GM12873 (cell line): ENCODE measurements around the gene KIF26B.

Source experiments
- TF ChIP-seq, protein P1 (sequence below): IDR thresholded peaks from 2 replicates; pipeline ENCODE4 v1.5.1; 2012; ENCODE audit warnings: low read depth, mild to moderate bottlenecking, moderate library complexity, low read length, control low read depth; ENCODE audit not compliant: insufficient read depth; ENCODE audit errors: missing control alignments

Gene KIF26B

DNA sequence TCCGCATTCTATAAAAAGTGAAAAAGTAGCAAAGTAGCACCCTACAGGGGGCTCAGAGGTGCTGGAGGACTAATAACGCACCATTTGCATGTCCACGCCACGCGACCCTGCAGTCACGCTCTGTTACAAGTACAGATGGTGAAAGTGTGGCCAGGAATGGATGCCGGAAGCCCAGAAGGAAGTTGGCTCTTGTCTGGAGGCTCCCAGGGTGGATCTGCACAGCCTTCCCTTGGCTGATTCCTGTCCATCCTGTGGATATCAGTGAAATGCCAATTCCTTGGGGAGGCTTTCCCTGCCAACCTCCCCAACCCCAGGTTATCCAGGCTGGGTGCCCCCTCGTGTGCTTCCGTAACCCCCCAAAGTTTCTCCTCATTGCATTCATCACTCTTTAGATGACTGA, 396.8 kb downstream of the KIF26B start:
- TF ChIP-seq, protein P1, sequence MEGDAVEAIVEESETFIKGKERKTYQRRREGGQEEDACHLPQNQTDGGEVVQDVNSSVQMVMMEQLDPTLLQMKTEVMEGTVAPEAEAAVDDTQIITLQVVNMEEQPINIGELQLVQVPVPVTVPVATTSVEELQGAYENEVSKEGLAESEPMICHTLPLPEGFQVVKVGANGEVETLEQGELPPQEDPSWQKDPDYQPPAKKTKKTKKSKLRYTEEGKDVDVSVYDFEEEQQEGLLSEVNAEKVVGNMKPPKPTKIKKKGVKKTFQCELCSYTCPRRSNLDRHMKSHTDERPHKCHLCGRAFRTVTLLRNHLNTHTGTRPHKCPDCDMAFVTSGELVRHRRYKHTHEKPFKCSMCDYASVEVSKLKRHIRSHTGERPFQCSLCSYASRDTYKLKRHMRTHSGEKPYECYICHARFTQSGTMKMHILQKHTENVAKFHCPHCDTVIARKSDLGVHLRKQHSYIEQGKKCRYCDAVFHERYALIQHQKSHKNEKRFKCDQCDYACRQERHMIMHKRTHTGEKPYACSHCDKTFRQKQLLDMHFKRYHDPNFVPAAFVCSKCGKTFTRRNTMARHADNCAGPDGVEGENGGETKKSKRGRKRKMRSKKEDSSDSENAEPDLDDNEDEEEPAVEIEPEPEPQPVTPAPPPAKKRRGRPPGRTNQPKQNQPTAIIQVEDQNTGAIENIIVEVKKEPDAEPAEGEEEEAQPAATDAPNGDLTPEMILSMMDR, result no peak

DNA sequence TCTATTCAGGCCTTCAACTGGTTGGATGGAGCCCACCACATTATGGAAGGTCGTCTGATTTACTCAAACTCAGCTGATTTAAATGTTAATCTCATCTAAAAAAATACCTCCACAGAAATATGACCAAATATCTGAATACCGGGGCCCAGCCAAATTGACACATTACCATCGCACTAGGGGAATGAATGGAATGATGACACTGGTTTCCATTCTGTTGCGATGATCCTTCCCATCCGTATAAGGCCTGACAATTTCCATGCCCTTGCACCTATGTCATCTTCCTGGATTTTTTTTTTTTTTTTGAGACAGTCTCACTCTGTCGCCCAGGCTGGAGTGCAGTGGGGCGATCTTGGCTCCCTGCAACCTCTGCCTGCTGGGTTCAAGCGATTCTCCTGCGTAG, 397.5 kb downstream of the KIF26B start:
- TF ChIP-seq, protein P1, result no peak

DNA sequence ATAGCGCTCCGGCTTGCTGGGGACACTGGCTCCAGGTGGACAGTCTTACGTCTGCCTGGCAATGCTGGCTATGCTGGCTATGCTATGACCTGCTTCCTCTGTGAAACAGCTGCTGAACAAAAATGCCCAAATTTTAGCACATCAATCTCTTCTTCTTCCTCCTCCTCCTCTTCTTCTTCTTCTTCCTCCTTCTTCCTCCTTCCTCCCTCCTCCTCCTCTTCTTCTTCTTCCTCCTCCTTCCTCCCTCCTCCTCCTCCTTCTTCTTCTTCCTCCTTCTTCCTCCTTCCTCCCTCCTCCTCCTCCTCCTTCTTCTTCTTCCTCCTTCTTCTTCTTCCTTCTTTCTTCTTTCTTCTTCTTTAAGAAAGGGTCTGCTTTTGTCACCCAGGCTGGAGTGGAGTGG, 401.3 kb downstream of the KIF26B start:
- TF ChIP-seq, protein P1, result no peak

DNA sequence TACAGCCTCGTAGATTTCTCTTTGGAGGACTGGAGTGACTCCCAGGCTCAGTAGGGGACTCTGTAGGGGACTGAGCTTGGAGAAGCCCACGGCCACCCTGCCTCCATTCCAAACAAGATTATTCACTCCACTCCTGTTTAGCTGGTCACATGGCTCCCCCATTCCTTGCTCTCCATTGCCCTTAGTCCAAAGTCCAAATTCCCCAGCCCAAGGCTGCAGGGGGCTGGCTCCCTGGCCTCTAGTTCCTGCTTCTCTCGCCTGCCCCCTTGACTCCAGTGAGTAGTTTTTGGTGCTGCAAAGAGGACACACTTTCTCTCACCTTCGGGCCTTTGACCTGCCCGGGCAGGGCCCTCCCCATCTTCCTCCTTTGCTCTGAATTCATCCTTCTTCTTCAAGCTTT, 403.3 kb downstream of the KIF26B start:
- TF ChIP-seq, protein P1, result no peak

DNA sequence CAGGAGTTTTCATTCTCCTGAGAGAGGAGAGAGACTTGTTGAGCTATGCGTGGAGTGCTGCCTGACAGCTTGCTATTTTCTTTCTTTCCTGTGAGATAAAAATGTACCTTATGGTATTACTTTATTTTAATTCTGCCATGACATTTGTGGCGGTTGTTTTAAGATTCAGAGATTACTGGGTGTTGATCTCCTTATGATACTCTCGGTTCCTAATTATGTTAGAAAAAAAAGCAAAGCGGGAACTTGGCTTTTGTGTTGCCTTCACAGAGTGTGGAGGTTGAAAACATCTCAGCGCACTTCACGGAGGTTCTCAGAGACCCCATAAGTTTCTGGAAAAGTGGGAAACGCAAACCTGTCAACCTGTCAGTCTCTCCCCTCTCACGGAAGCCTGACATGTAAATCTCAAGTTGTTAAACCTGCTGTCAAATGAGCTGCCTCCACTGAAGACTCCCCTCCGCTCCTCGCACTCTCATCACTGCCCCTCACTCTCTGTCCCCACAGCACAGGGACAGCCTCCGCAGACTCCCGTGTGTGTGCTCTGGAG, 405.6 kb downstream of the KIF26B start:
- TF ChIP-seq, protein P1, result no peak

DNA sequence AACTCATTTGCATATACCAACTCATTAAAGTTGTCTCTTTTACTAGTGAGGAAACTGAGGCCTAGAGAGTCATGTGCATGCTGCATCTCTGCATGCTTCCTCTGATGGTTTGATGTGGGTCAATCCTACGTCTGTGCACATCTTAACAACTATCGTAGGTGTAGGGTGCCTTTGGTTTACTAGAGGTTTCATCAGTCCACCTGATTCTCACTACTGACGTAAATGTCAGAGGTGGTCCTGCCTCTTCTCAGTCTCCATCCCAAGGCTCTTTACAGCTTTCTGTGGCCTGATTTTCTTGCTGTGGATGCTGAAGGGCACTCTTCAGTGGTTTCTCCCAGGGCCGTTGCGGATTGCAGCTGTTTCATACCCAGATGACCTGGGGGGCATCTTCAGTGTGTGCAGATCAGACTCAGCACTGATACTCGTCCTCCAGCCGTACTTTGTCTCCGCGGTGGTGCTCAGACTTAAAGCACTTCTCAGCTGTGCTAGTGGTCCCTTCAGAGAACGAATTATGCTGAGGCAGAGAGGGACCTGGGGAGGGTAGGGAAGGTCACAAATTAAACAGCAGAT, 407.0 kb downstream of the KIF26B start:
- TF ChIP-seq, protein P1, result no peak

DNA sequence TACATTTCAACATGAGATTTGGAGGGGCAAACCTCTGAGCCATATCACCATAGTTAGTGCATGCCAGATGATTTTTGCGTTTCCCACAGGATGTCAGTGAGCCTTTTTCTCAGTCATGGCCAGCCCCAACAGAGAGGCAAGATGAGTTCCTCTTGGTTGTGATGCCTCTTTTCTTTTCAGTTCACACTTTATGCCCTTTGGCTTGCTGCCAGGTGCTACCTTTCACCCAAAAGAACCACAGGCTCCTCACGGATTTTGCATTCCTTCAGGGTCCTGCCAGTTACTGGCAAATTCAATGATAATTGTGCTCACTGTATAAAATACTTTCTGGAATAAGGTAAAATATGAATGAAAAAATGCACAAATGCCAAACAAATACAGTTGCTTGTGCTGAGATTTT, 411.3 kb downstream of the KIF26B start:
- TF ChIP-seq, protein P1, result no peak
